HepG2 (cell line): ENCODE data around the gene LIMK2. TPM values are rescaled to one million over a fixed set of nuclear protein-coding genes. Genes with fewer than 3 reads are reported as not detected.
A peak's percentile ranks its signal among the peaks of the same experiment; 100 is the strongest.

Experiments used
- ATAC-seq: fragments of 200-7000 bp; cut with Tn5 transposase; 3 replicates; pipeline ENCODE4 v1.9.1; 2020; ENCODE audit warnings: mild to moderate bottlenecking, moderate library complexity
- BruUV-seq: library from RNA; stranded (reverse); fragments of 400-500 nt; replicated peaks from 2 replicates; lab custom pipeline; 2021; lab: Mats Ljungman, UMichigan
- CTCF ChIA-PET: fragments of 300-600 bp; formaldehyde crosslinking; extraction: SDS; loops from one replicate; lab custom pipeline; 2021; ENCODE audit warnings: low total read pairs, inconsistent platforms, low intra/inter-chr PET ratio; lab: Yijun Ruan, JAX
- POLR2A ChIA-PET: fragments of 350-600 bp; sonication (Branson Sonifier 250); formaldehyde crosslinking; loops from one replicate; lab custom pipeline; 2020; ENCODE audit warnings: antibody characterized with exemption, inconsistent platforms; lab: Yijun Ruan, JAX
- DNase-seq: peaks from one replicate; pipeline ENCODE4 v3.0.0-alpha.2; 2015; ENCODE audit warnings: low spot score
- FAIRE-seq: peaks from 3 replicates; lab custom pipeline; 2011; peaks lifted over from hg19 to GRCh38; lab: Jason Lieb, UNC
- H2AFZ ChIP-seq: one replicate; pipeline ENCODE4 v1.6.1; 2011; ENCODE audit warnings: low read length, inconsistent platforms
- H3K27ac ChIP-seq: fragments of 300-600 bp; 3 replicates; pipeline ENCODE4 v1.8.0; 2011; ENCODE audit warnings: mixed run types, mild to moderate bottlenecking, mixed read lengths, low read length, inconsistent platforms; ENCODE audit not compliant: insufficient read depth; ENCODE audit errors: extremely low read length
- H3K27me3 ChIP-seq, 2 experiments: fragments of 200-600 bp in 1 of 2; 2 replicates in 1 of 2; 3 replicates in 1 of 2; pipeline versions ENCODE4 v1.6.0 to v1.8.0; 2011; ENCODE audit warnings: low read length in 2 of 2, mild to moderate bottlenecking in 2 of 2, moderate library complexity in 2 of 2, inconsistent platforms in 1 of 2; ENCODE audit not compliant: insufficient read depth in 2 of 2, control insufficient read depth in 1 of 2
- H3K36me3 ChIP-seq, 2 experiments: fragments of 200-600 bp in 1 of 2; replicated peaks in 1 of 2; 2 replicates in 1 of 2; 3 replicates in 1 of 2; pipeline versions ENCODE4 v1.5.1 to v1.8.0; 2011; ENCODE audit warnings: low read length in 2 of 2, inconsistent platforms in 1 of 2; ENCODE audit not compliant: insufficient read depth in 2 of 2, control insufficient read depth in 1 of 2
- H3K4me1 ChIP-seq: 2 replicates; pipeline ENCODE4 v1.5.1; 2012; ENCODE audit warnings: low read length, inconsistent platforms; ENCODE audit not compliant: insufficient read depth
- H3K4me2 ChIP-seq: 2 replicates; pipeline ENCODE4 v1.6.0; 2011; ENCODE audit warnings: low read depth, low read length, inconsistent platforms
- H3K4me3 ChIP-seq, 3 experiments: fragments of 200-600 bp in 1 of 3; sonication (generic), shearing (Covaris generic) in 1 of 3; replicated peaks in 1 of 3; 2 replicates each; pipeline ENCODE4 v1.5.1; 2011 to 2016; ENCODE audit warnings: low read length in 3 of 3, inconsistent platforms in 2 of 3, low read depth in 2 of 3, mild to moderate bottlenecking in 2 of 3, control low read depth in 1 of 3, mixed read lengths in 1 of 3; ENCODE audit not compliant: insufficient read depth in 1 of 3
- H3K79me2 ChIP-seq: one replicate; pipeline ENCODE4 v1.6.1; 2011; ENCODE audit warnings: low read length, inconsistent platforms; ENCODE audit not compliant: insufficient read depth
- H3K9ac ChIP-seq: 2 replicates; pipeline ENCODE4 v1.6.0; 2011; ENCODE audit warnings: mild to moderate bottlenecking, low read depth, low read length, inconsistent platforms; ENCODE audit not compliant: insufficient read depth
- H3K9me3 ChIP-seq: 2 replicates; pipeline ENCODE4 v1.5.1; 2012; ENCODE audit warnings: mild to moderate bottlenecking, low read length
- H4K20me1 ChIP-seq: 2 replicates; pipeline ENCODE4 v1.6.0; 2011; ENCODE audit warnings: inconsistent platforms, mild to moderate bottlenecking, low read length, moderate library complexity; ENCODE audit not compliant: insufficient read depth
- AKNA ChIP-seq: sonication (generic); formaldehyde crosslinking; IDR thresholded peaks from 2 replicates; pipeline ENCODE4 v1.4.0; 2020; ENCODE audit warnings: missing genetic modification reagents, borderline replicate concordance
- ARID2 ChIP-seq: sonication (generic); formaldehyde crosslinking; IDR thresholded peaks from 2 replicates; pipeline ENCODE4 v1.8.1; 2022; ENCODE audit warnings: mild to moderate bottlenecking, missing genetic modification reagents, borderline replicate concordance
- BHLHE40 ChIP-seq: IDR thresholded peaks from 2 replicates; pipeline ENCODE4 v1.6.1; 2011; ENCODE audit warnings: low read length, improper control_type of control experiment
- FOXJ3 ChIP-seq: sonication (generic); formaldehyde crosslinking; IDR thresholded peaks from 2 replicates; pipeline ENCODE4 v1.4.0; 2020; ENCODE audit warnings: missing genetic modification reagents, mild to moderate bottlenecking, borderline replicate concordance
- JUNB ChIP-seq: sonication (generic); formaldehyde crosslinking; IDR thresholded peaks from 2 replicates; pipeline ENCODE4 v1.8.0; 2022; ENCODE audit warnings: missing genetic modification reagents, mild to moderate bottlenecking, borderline replicate concordance
- MXI1 ChIP-seq: IDR thresholded peaks from 3 replicates; pipeline ENCODE4 v1.6.1; 2012; ENCODE audit warnings: low read depth, low read length, inconsistent platforms, borderline replicate concordance
- MYNN ChIP-seq: sonication (generic); formaldehyde crosslinking; IDR thresholded peaks from 2 replicates; pipeline ENCODE4 v1.4.0; 2020; ENCODE audit warnings: mild to moderate bottlenecking, low read depth, missing genetic modification reagents
- NCOA2 ChIP-seq: sonication (generic); formaldehyde crosslinking; IDR thresholded peaks from 2 replicates; pipeline ENCODE4 v1.8.0; 2022; ENCODE audit warnings: inconsistent platforms
- NCOR1 ChIP-seq: fragments of 200-600 bp; sonication (generic); IDR thresholded peaks from 2 replicates; pipeline ENCODE4 v1.7.0; 2017; ENCODE audit warnings: antibody characterized with exemption, low read length, borderline replicate concordance
- RELA ChIP-seq: sonication (generic); formaldehyde crosslinking; IDR thresholded peaks from 2 replicates; pipeline ENCODE4 v1.4.0; 2020; ENCODE audit warnings: missing genetic modification reagents
- TSC22D2 ChIP-seq: sonication (generic); formaldehyde crosslinking; IDR thresholded peaks from 2 replicates; pipeline ENCODE4 v1.5.1; 2020; ENCODE audit warnings: missing genetic modification reagents, mild to moderate bottlenecking, borderline replicate concordance
- ZNF350 ChIP-seq: sonication (generic); formaldehyde crosslinking; IDR thresholded peaks from 2 replicates; pipeline ENCODE4 v1.4.0; 2020; ENCODE audit warnings: mild to moderate bottlenecking, low read depth, missing genetic modification reagents, borderline replicate concordance
- ZNF749 ChIP-seq: sonication (generic); formaldehyde crosslinking; IDR thresholded peaks from 2 replicates; pipeline ENCODE4 v1.8.0; 2022; ENCODE audit warnings: mild to moderate bottlenecking, missing genetic modification reagents, moderate library complexity, borderline replicate concordance
- ZNF761 ChIP-seq: sonication (generic); formaldehyde crosslinking; conservative IDR thresholded peaks from 2 replicates; pipeline ENCODE4 v1.4.0; 2020; ENCODE audit warnings: mild to moderate bottlenecking, missing genetic modification reagents
- in situ Hi-C: cut with HindIII; loops from 2 replicates; pipeline ENCODE4 v1.10.0; 2017; ENCODE audit warnings: low pct_unique_long_range_greater_than_20kb; ENCODE audit not compliant: extremely low pct_ligation_motif_present
- intact Hi-C: fragments of 100-400 bp; cut with micrococcal nuclease; formaldehyde crosslinking; loops from one replicate; pipeline ENCODE4 v1.10.0; 2022; ENCODE audit not compliant: unreplicated experiment
- polyA plus RNA-seq, 8 experiments: library from polyadenylated mRNA; depleted of rRNA in 3 of 8; stranded (reverse) in 7 of 8; unstranded in 1 of 8; fragments of >200 nt; fragmentation: Illumina TruSeq in 4 of 8; extraction: Trizol in 4 of 8; gene quantifications; 2 replicates each; pipeline versions ENCODE4 v1.2.1 to v1.2.3, GENCODE V29; 2011 to 2016; ENCODE audit warnings: low read depth in 4 of 8, missing spikeins in 1 of 8, mixed read lengths in 1 of 8; ENCODE audit not compliant: insufficient read depth in 1 of 8
- total RNA-seq, 5 experiments: library from RNA; depleted of rRNA; stranded (reverse); fragments of >200 nt; fragmentation: Illumina TruSeq; extraction: Trizol; gene quantifications; 2 replicates each; pipeline ENCODE4 v1.2.3, GENCODE V29; 2016; ENCODE audit warnings: low read depth in 1 of 5
- TF ChIP-seq, protein P1 (sequence below): sonication (generic); formaldehyde crosslinking; IDR thresholded peaks from 2 replicates; pipeline ENCODE4 v1.4.0; 2020; ENCODE audit warnings: missing genetic modification reagents
- TF ChIP-seq, protein P2 (sequence below): sonication (generic); formaldehyde crosslinking; IDR thresholded peaks from 2 replicates; pipeline ENCODE4 v1.5.0; 2020; ENCODE audit warnings: missing genetic modification reagents

LIMK2 gene
- total and polyA plus RNA-seq, 2 of the 13 experiments (the other 11 are each of a cell fraction or from before 2014, with no cell fraction given), result 20.9 to 29.8 TPM

GRCh38 chr22:31241200-31241599, 29.1 kb downstream of the LIMK2 start (continued):
- TF ChIP-seq NCOR1, result peak; percentile 52; the same call in 1 of the 2 replicates

DNA sequence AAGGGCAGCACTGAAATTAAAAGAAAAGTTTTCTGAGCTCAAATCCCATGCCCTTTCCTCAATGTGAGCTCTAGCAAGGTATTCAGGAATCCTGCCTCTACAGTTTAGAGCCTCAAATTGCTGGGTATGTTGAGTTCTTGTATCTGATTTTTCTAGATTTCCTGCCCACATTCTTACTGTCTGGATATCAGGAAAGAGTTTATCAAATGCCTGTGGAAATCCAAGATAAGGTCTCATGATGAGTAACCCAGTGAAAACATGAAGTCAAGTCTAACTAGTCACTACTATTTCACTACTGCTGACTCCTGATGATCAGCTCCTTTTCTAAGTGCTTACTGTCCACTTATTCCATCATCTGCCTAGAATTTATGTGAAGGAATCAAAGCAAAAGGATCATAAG, 29.8 kb downstream of the LIMK2 start:
- POLR2A ChIA-PET, result no interaction called here
- H3K4me2 ChIP-seq, result no peak overlapping the region
- peaks cover 36% of the 10 kb centered on the region; the same call in 1 of the 2 replicates for H4K20me1 ChIP-seq
- ATAC-seq (no peak), FAIRE-seq (no peak), DNase-seq (no peak)
- peaks cover 51% of the 10 kb centered on the region for H3K79me2 ChIP-seq
- CTCF ChIA-PET, result no interaction called here
- H3K4me1 ChIP-seq, result peaks cover 41% of the 10 kb centered on the region
- no peak overlapping the region for H3K9ac ChIP-seq
- H3K4me3 ChIP-seq, result no peak overlapping the region
- intact Hi-C loops (no loop called here), in situ Hi-C loops (no loop called here)
- H3K27me3 ChIP-seq, result no peaks in the 10 kb centered on the region
- peaks cover 9 to 62% of the 10 kb centered on the region in 2 experiments for H3K36me3 ChIP-seq
- BruUV-seq, result no TSS peak
- H3K9me3 ChIP-seq, result no peaks in the 10 kb centered on the region
- no peak overlapping the region for H3K27ac ChIP-seq
- H2AFZ ChIP-seq, result no peak overlapping the region
- TF ChIP-seq ZNF761 (CRISPR knock-in tag), result no peak
- TF ChIP-seq MXI1, result no peak
- no peak for TF ChIP-seq JUNB (CRISPR knock-in tag)
- TF ChIP-seq ARID2 (CRISPR knock-in tag), result no peak
- TF ChIP-seq NCOA2 (CRISPR knock-in tag), result no peak
- no peak for TF ChIP-seq ZNF350
- TF ChIP-seq FOXJ3 (CRISPR knock-in tag), result no peak
- TF ChIP-seq RELA (CRISPR knock-in tag), result no peak
- TF ChIP-seq, protein P1, sequence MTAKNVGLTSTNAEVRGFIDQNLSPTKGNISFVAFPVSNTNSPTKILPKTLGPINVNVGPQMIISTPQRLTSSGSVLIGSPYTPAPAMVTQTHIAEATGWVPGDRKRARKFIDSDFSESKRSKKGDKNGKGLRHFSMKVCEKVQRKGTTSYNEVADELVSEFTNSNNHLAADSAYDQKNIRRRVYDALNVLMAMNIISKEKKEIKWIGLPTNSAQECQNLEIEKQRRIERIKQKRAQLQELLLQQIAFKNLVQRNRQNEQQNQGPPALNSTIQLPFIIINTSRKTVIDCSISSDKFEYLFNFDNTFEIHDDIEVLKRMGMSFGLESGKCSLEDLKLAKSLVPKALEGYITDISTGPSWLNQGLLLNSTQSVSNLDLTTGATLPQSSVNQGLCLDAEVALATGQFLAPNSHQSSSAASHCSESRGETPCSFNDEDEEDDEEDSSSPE (CRISPR knock-in tag), result no peak
- TF ChIP-seq AKNA (CRISPR knock-in tag), result no peak
- TF ChIP-seq TSC22D2 (CRISPR knock-in tag), result no peak
- no peak for TF ChIP-seq ZNF749 (CRISPR knock-in tag)
- TF ChIP-seq, protein P2, sequence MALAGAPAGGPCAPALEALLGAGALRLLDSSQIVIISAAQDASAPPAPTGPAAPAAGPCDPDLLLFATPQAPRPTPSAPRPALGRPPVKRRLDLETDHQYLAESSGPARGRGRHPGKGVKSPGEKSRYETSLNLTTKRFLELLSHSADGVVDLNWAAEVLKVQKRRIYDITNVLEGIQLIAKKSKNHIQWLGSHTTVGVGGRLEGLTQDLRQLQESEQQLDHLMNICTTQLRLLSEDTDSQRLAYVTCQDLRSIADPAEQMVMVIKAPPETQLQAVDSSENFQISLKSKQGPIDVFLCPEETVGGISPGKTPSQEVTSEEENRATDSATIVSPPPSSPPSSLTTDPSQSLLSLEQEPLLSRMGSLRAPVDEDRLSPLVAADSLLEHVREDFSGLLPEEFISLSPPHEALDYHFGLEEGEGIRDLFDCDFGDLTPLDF (CRISPR knock-in tag), result no peak
- TF ChIP-seq BHLHE40, result no peak
- TF ChIP-seq MYNN, result no peak
